HepG2 (cell line): ENCODE measurements around the gene DAB2IP. TPM values are rescaled to one million over a fixed set of nuclear protein-coding genes. Genes with fewer than 3 reads are reported as not detected.

Experiments used
- ATAC-seq: fragments of 200-7000 bp; cut with Tn5 transposase; 3 replicates; pipeline ENCODE4 v1.9.1; 2020; ENCODE audit warnings: mild to moderate bottlenecking, moderate library complexity
- BruUV-seq: library from RNA; stranded (reverse); fragments of 400-500 nt; replicated peaks from 2 replicates; lab custom pipeline; 2021; lab: Mats Ljungman, UMichigan
- CTCF ChIA-PET: fragments of 300-600 bp; formaldehyde crosslinking; extraction: SDS; loops from one replicate; lab custom pipeline; 2021; ENCODE audit warnings: low total read pairs, inconsistent platforms, low intra/inter-chr PET ratio; lab: Yijun Ruan, JAX
- POLR2A ChIA-PET: fragments of 350-600 bp; sonication (Branson Sonifier 250); formaldehyde crosslinking; loops from one replicate; lab custom pipeline; 2020; ENCODE audit warnings: antibody characterized with exemption, inconsistent platforms; lab: Yijun Ruan, JAX
- DNase-seq: peaks from one replicate; pipeline ENCODE4 v3.0.0-alpha.2; 2015; ENCODE audit warnings: low spot score
- FAIRE-seq: peaks from 3 replicates; lab custom pipeline; 2011; peaks lifted over from hg19 to GRCh38; lab: Jason Lieb, UNC
- H2AFZ ChIP-seq: one replicate; pipeline ENCODE4 v1.6.1; 2011; ENCODE audit warnings: low read length, inconsistent platforms
- H3K27ac ChIP-seq: fragments of 300-600 bp; 3 replicates; pipeline ENCODE4 v1.8.0; 2011; ENCODE audit warnings: mixed run types, mild to moderate bottlenecking, mixed read lengths, low read length, inconsistent platforms; ENCODE audit not compliant: insufficient read depth; ENCODE audit errors: extremely low read length
- H3K27me3 ChIP-seq, 2 experiments: fragments of 200-600 bp in 1 of 2; 2 replicates in 1 of 2; 3 replicates in 1 of 2; pipeline versions ENCODE4 v1.6.0 to v1.8.0; 2011; ENCODE audit warnings: low read length in 2 of 2, mild to moderate bottlenecking in 2 of 2, moderate library complexity in 2 of 2, inconsistent platforms in 1 of 2; ENCODE audit not compliant: insufficient read depth in 2 of 2, control insufficient read depth in 1 of 2
- H3K36me3 ChIP-seq, 2 experiments: fragments of 200-600 bp in 1 of 2; replicated peaks in 1 of 2; 2 replicates in 1 of 2; 3 replicates in 1 of 2; pipeline versions ENCODE4 v1.5.1 to v1.8.0; 2011; ENCODE audit warnings: low read length in 2 of 2, inconsistent platforms in 1 of 2; ENCODE audit not compliant: insufficient read depth in 2 of 2, control insufficient read depth in 1 of 2
- H3K4me1 ChIP-seq: 2 replicates; pipeline ENCODE4 v1.5.1; 2012; ENCODE audit warnings: low read length, inconsistent platforms; ENCODE audit not compliant: insufficient read depth
- H3K4me2 ChIP-seq: 2 replicates; pipeline ENCODE4 v1.6.0; 2011; ENCODE audit warnings: low read depth, low read length, inconsistent platforms
- H3K4me3 ChIP-seq, 3 experiments: fragments of 200-600 bp in 1 of 3; sonication (generic), shearing (Covaris generic) in 1 of 3; replicated peaks in 1 of 3; 2 replicates each; pipeline ENCODE4 v1.5.1; 2011 to 2016; ENCODE audit warnings: low read length in 3 of 3, inconsistent platforms in 2 of 3, low read depth in 2 of 3, mild to moderate bottlenecking in 2 of 3, control low read depth in 1 of 3, mixed read lengths in 1 of 3; ENCODE audit not compliant: insufficient read depth in 1 of 3
- H3K79me2 ChIP-seq: one replicate; pipeline ENCODE4 v1.6.1; 2011; ENCODE audit warnings: low read length, inconsistent platforms; ENCODE audit not compliant: insufficient read depth
- H3K9ac ChIP-seq: 2 replicates; pipeline ENCODE4 v1.6.0; 2011; ENCODE audit warnings: mild to moderate bottlenecking, low read depth, low read length, inconsistent platforms; ENCODE audit not compliant: insufficient read depth
- H3K9me3 ChIP-seq: 2 replicates; pipeline ENCODE4 v1.5.1; 2012; ENCODE audit warnings: mild to moderate bottlenecking, low read length
- H4K20me1 ChIP-seq: 2 replicates; pipeline ENCODE4 v1.6.0; 2011; ENCODE audit warnings: inconsistent platforms, mild to moderate bottlenecking, low read length, moderate library complexity; ENCODE audit not compliant: insufficient read depth
- EEA1 ChIP-seq: sonication (generic); formaldehyde crosslinking; IDR thresholded peaks from 2 replicates; pipeline ENCODE4 v1.5.1; 2020; ENCODE audit warnings: mild to moderate bottlenecking, missing genetic modification reagents, borderline replicate concordance
- EED ChIP-seq: sonication (generic); formaldehyde crosslinking; IDR thresholded peaks from 2 replicates; pipeline ENCODE4 v1.5.0; 2020; ENCODE audit warnings: mild to moderate bottlenecking, missing genetic modification reagents
- ELF3 ChIP-seq: IDR thresholded peaks from 2 replicates; pipeline ENCODE4 v1.6.1; 2016; ENCODE audit warnings: missing genetic modification reagents, missing compliant biosample characterization
- GABPB1 ChIP-seq: IDR thresholded peaks from 2 replicates; pipeline ENCODE4 v1.6.1; 2016; ENCODE audit warnings: mild to moderate bottlenecking, missing genetic modification reagents, moderate library complexity, missing compliant biosample characterization
- MBD4 ChIP-seq: IDR thresholded peaks from 2 replicates; pipeline ENCODE4 v1.6.1; 2012; ENCODE audit warnings: low read length, inconsistent platforms, borderline replicate concordance
- RFX1 ChIP-seq: fragments of 450-650 bp; IDR thresholded peaks from 2 replicates; pipeline ENCODE4 v1.6.1; 2017
- SATB2 ChIP-seq: sonication (generic); formaldehyde crosslinking; IDR thresholded peaks from 2 replicates; pipeline ENCODE4 v1.5.0; 2020; ENCODE audit warnings: missing genetic modification reagents
- TMF1 ChIP-seq: sonication (generic); formaldehyde crosslinking; IDR thresholded peaks from 2 replicates; pipeline ENCODE4 v1.8.1; 2022; ENCODE audit warnings: low read depth, missing genetic modification reagents
- ZNF256 ChIP-seq: sonication (generic); formaldehyde crosslinking; conservative IDR thresholded peaks from 2 replicates; pipeline ENCODE4 v1.4.0; 2020; ENCODE audit warnings: missing genetic modification reagents
- ZNF652 ChIP-seq: IDR thresholded peaks from 2 replicates; pipeline ENCODE4 v1.6.1; 2016; ENCODE audit warnings: low read depth, borderline replicate concordance
- ZSCAN31 ChIP-seq: sonication (generic); formaldehyde crosslinking; IDR thresholded peaks from 2 replicates; pipeline ENCODE4 v1.5.0; 2020; ENCODE audit warnings: low read depth, mild to moderate bottlenecking, missing genetic modification reagents
- WGBS: methylation state at CpG from one replicate; pipeline ENCODE4 v1.1.6; 2017; ENCODE audit warnings: low lambda C conversion rate; 5-methylcytosine and 5-hydroxymethylcytosine counted together
- in situ Hi-C: cut with HindIII; loops from 2 replicates; pipeline ENCODE4 v1.10.0; 2017; ENCODE audit warnings: low pct_unique_long_range_greater_than_20kb; ENCODE audit not compliant: extremely low pct_ligation_motif_present
- intact Hi-C: fragments of 100-400 bp; cut with micrococcal nuclease; formaldehyde crosslinking; loops from one replicate; pipeline ENCODE4 v1.10.0; 2022; ENCODE audit not compliant: unreplicated experiment
- polyA plus RNA-seq, 8 experiments: library from polyadenylated mRNA; depleted of rRNA in 3 of 8; stranded (reverse) in 7 of 8; unstranded in 1 of 8; fragments of >200 nt; fragmentation: Illumina TruSeq in 4 of 8; extraction: Trizol in 4 of 8; gene quantifications; 2 replicates each; pipeline versions ENCODE4 v1.2.1 to v1.2.3, GENCODE V29; 2011 to 2016; ENCODE audit warnings: low read depth in 4 of 8, missing spikeins in 1 of 8, mixed read lengths in 1 of 8; ENCODE audit not compliant: insufficient read depth in 1 of 8
- total RNA-seq, 5 experiments: library from RNA; depleted of rRNA; stranded (reverse); fragments of >200 nt; fragmentation: Illumina TruSeq; extraction: Trizol; gene quantifications; 2 replicates each; pipeline ENCODE4 v1.2.3, GENCODE V29; 2016; ENCODE audit warnings: low read depth in 1 of 5
- TF ChIP-seq, protein P1 (sequence below): sonication (generic); IDR thresholded peaks from 2 replicates; pipeline ENCODE4 v1.6.1; 2016; ENCODE audit warnings: low read depth, borderline replicate concordance
- TF ChIP-seq, protein P2 (sequence below): IDR thresholded peaks from 2 replicates; pipeline ENCODE4 v1.6.1; 2016; ENCODE audit warnings: low read depth
- TF ChIP-seq, protein P3 (sequence below): sonication (generic); formaldehyde crosslinking; IDR thresholded peaks from 2 replicates; pipeline ENCODE4 v1.5.1; 2020; ENCODE audit warnings: mild to moderate bottlenecking, missing genetic modification reagents, moderate library complexity
- TF ChIP-seq, protein P4 (sequence below): sonication (generic); formaldehyde crosslinking; IDR thresholded peaks from 2 replicates; pipeline ENCODE4 v1.4.0; 2020; ENCODE audit warnings: mild to moderate bottlenecking, missing genetic modification reagents
- TF ChIP-seq, protein P5 (sequence below): sonication (generic); formaldehyde crosslinking; IDR thresholded peaks from 2 replicates; pipeline ENCODE4 v1.4.0; 2020; ENCODE audit warnings: mild to moderate bottlenecking, missing genetic modification reagents

Gene DAB2IP
- total and polyA plus RNA-seq, 2 of the 13 experiments (the other 11 are each of a cell fraction or from before 2014, with no cell fraction given) = 25.3 to 37.9 TPM

DNA sequence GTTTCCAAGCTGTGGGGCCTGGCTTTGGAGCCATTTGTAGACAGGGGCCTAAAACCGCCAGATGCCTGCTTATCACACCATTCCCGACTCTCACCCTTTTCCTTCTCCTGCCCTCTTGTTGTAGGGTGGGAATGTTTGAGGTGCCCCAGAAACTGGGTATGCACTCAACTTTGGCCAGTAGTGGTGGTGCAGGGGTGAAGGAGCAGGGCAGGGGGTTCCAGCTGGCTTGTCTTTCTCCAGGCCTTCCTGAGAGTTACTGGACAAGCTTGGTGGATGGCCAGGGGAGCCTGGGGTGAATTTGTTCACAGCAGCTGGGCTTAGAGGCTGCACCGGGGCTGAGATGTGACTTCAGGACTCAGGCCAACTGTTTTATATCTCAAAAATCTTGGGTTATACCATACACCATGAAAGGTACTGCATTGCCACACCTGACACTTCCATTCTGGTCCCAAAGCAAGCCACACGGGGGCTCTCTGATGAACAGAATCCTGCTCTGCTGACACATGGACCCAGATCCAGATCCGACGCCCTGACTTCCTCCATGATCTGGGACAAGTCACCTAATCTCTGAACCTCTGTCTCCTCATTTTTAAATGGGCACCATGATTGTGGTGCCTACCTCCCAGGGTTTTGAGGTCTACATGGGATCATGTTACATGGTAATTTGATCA, 62.1 kb downstream of the DAB2IP start:
- DNase-seq = no peak
- Histone ChIP-seq H3K4me1 (no peaks in the 10 kb centered on the region), H4K20me1 (no peaks in the 10 kb centered on the region), H3K9ac (no peak overlapping the region), H2AFZ (no peak overlapping the region), H3K36me3 (no peaks in the 10 kb centered on the region), H3K27ac (no peak overlapping the region), H3K79me2 (no peaks in the 10 kb centered on the region), H3K4me3 (no peak overlapping the region), H3K9me3 (no peaks in the 10 kb centered on the region)
- POLR2A ChIA-PET = no interaction called here
- ATAC-seq = no peak
- CTCF ChIA-PET = no interaction called here
- no TSS peak for BruUV-seq
- in situ Hi-C loops = no loop called here
- TF ChIP-seq SATB2 (CRISPR knock-in tag) = no peak
- no peak for TF ChIP-seq EED
- no peak for TF ChIP-seq ELF3 (CRISPR knock-in tag)
- TF ChIP-seq, protein P1, sequence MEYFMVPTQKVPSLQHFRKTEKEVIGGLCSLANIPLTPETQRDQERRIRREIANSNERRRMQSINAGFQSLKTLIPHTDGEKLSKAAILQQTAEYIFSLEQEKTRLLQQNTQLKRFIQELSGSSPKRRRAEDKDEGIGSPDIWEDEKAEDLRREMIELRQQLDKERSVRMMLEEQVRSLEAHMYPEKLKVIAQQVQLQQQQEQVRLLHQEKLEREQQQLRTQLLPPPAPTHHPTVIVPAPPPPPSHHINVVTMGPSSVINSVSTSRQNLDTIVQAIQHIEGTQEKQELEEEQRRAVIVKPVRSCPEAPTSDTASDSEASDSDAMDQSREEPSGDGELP = no peak
- TF ChIP-seq, protein P2, sequence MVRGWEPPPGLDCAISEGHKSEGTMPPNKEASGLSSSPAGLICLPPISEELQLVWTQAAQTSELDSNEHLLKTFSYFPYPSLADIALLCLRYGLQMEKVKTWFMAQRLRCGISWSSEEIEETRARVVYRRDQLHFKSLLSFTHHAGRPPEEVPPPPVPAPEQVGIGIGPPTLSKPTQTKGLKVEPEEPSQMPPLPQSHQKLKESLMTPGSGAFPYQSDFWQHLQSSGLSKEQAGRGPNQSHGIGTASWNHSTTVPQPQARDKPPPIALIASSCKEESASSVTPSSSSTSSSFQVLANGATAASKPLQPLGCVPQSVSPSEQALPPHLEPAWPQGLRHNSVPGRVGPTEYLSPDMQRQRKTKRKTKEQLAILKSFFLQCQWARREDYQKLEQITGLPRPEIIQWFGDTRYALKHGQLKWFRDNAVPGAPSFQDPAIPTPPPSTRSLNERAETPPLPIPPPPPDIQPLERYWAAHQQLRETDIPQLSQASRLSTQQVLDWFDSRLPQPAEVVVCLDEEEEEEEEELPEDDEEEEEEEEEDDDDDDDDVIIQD (CRISPR knock-in tag) = no peak
- TF ChIP-seq, protein P3, sequence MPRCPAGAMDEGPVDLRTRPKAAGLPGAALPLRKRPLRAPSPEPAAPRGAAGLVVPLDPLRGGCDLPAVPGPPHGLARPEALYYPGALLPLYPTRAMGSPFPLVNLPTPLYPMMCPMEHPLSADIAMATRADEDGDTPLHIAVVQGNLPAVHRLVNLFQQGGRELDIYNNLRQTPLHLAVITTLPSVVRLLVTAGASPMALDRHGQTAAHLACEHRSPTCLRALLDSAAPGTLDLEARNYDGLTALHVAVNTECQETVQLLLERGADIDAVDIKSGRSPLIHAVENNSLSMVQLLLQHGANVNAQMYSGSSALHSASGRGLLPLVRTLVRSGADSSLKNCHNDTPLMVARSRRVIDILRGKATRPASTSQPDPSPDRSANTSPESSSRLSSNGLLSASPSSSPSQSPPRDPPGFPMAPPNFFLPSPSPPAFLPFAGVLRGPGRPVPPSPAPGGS (CRISPR knock-in tag) = no peak
- no peak for TF ChIP-seq TMF1
- no peak for TF ChIP-seq ZNF256 (CRISPR knock-in tag)
- no peak for TF ChIP-seq RFX1
- TF ChIP-seq, protein P4, sequence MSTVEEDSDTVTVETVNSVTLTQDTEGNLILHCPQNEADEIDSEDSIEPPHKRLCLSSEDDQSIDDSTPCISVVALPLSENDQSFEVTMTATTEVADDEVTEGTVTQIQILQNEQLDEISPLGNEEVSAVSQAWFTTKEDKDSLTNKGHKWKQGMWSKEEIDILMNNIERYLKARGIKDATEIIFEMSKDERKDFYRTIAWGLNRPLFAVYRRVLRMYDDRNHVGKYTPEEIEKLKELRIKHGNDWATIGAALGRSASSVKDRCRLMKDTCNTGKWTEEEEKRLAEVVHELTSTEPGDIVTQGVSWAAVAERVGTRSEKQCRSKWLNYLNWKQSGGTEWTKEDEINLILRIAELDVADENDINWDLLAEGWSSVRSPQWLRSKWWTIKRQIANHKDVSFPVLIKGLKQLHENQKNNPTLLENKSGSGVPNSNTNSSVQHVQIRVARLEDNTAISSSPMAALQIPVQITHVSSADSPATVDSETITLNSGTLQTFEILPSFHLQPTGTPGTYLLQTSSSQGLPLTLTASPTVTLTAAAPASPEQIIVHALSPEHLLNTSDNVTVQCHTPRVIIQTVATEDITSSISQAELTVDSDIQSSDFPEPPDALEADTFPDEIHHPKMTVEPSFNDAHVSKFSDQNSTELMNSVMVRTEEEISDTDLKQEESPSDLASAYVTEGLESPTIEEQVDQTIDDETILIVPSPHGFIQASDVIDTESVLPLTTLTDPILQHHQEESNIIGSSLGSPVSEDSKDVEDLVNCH = no peak
- TF ChIP-seq MBD4 = no peak
- TF ChIP-seq, protein P5, sequence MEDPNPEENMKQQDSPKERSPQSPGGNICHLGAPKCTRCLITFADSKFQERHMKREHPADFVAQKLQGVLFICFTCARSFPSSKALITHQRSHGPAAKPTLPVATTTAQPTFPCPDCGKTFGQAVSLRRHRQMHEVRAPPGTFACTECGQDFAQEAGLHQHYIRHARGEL (CRISPR knock-in tag) = no peak
- TF ChIP-seq ZSCAN31 (CRISPR knock-in tag) = no peak
- no peak for TF ChIP-seq ZNF652
- TF ChIP-seq EEA1 (CRISPR knock-in tag) = no peak
- TF ChIP-seq GABPB1 (CRISPR knock-in tag) = no peak
- TF ChIP-seq, all 625 proteins: peak for 0
- no peak for FAIRE-seq
- H3K27me3 ChIP-seq = no peaks in the 10 kb centered on the region
- WGBS = 66% methylated on average over 5 of the region's 6 CpGs
- intact Hi-C loops = no loop called here
- no peak overlapping the region for H3K4me2 ChIP-seq
